Pancreas (tissue), 10 donors: Measurements from ENCODE around the gene GLDC. TPM values are rescaled to one million over a fixed set of nuclear protein-coding genes. Genes with fewer than 3 reads are reported as not detected.

Experiments
- ATAC-seq, 4 donors: fragments of 200-7000 bp; cut with Tn5 transposase; one replicate each; pipeline versions ENCODE4 v1.8.0 to v1.9.1; 2020; ENCODE audit warnings: mild to moderate bottlenecking in 4 of 4, moderate library complexity in 4 of 4
- DNase-seq, 6 donors: peaks; one replicate each; pipeline ENCODE4 v3.0.0-alpha.2; 2020
- FAIRE-seq: peaks from 2 replicates; lab custom pipeline; 2012; peaks lifted over from hg19 to GRCh38; lab: Jason Lieb, UNC
- H3K27ac ChIP-seq, 4 donors: fragments of 200-600 bp; sonication (generic); 1 replicate in 3 of 4; 2 replicates in 1 of 4; pipeline versions ENCODE4 v1.5.0 to v1.8.0; 2020
- H3K27me3 ChIP-seq, 4 donors: fragments of 200-600 bp; one replicate each; pipeline ENCODE4 v1.8.0; 2021
- H3K36me3 ChIP-seq, 3 donors: fragments of 200-600 bp; sonication (generic) in 1 of 3; one replicate each; pipeline versions ENCODE4 v1.5.0 to v1.8.0; 2020 to 2021
- H3K4me1 ChIP-seq, 3 donors: fragments of 200-600 bp; one replicate each; pipeline ENCODE4 v1.8.0; 2021
- H3K4me3 ChIP-seq, 4 donors: fragments of 200-600 bp; sonication (generic) in 2 of 4; one replicate each; pipeline versions ENCODE4 v1.5.0 to v1.8.0; 2020 to 2021
- H3K9me3 ChIP-seq, 4 donors: fragments of 200-600 bp; one replicate each; pipeline ENCODE4 v1.8.0; 2021
- WGBS, 2 donors: extraction: QIAGEN DNeasy Blood & Tissue Kit; methylation state at CpG; one replicate each; pipeline ENCODE4 v1.1.7; 2013; 5-methylcytosine and 5-hydroxymethylcytosine counted together
- intact Hi-C, 3 donors: fragments of 100-400 bp; cut with DNase I; formaldehyde crosslinking; loops; one replicate each; pipeline versions ENCODE4 v1.11.1 to v1.14.2; 2022
- polyA plus RNA-seq, 2 donors: library from polyadenylated mRNA; stranded (reverse); fragments of 200-250 nt; gene quantifications; one replicate each; pipeline ENCODE4 v1.2.3, GENCODE V29; 2013
- total RNA-seq, 6 donors: library from RNA; stranded (reverse); fragmentation: NEBNext Ultra II Directional in 4 of 6; extraction: Animal tissue kit (Norgen Biotek cat#: 25700) in 4 of 6; gene quantifications; one replicate each; pipeline versions ENCODE4 v1.2.1 to v1.2.4, GENCODE V29; 2021 to 2023
- TF ChIP-seq, protein P1 (sequence below), 4 donors: fragments of 200-600 bp; sonication (generic) in 3 of 4; IDR thresholded peaks; one replicate each; pipeline versions ENCODE4 v1.5.0 to v1.8.0; 2021; ENCODE audit warnings: antibody characterized with exemption in 4 of 4
- donor health status: healthy with polysubstance abuse.
- donor health status: DM: no; HTN: no; CAD: no; lungs with moderate emphysema.
- donor health status: DM: no; HTN: no; CAD: no.
- donor health status: control.
- donor health status: control.
- donor health status: Bipolar disorder and iron deficiency.
- donor health status: DM: yes; HTN: yes; CAD: no.
- donor health status: DM: no; HTN: no; CAD: no.
- donor health status: DM: no; HTN: no; CAD: no.
- donor health status: DM: yes; HTN: yes; CAD: no.

Gene GLDC
- total and polyA plus RNA-seq, 8 donors, result 0.15 to 1.2 (median 0.47) TPM; not detected in 3

DNA sequence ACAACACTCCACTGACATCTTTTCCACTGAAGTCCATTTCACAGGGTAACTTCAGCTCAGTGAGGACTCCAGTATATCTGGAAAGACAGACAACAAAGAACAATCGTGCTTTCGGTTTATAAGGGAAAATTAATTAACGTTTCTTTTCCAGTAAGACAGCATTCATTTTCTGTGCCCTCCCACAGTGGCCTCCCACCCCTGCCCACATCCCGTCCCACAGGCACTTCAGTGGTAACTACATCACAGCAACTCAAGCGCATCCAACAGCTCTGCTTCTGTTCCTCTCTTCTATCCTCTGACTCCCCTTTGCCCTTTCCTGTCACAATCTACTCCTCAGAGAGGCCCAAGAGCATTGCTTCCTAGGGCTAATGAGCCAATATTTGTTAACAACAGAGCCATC lies 40.3 kb downstream of the GLDC start:
- Histone ChIP-seq H3K4me1 (no peaks in the 10 kb centered on the region), H3K36me3 (no peaks in the 10 kb centered on the region), H3K27me3 (no peaks in the 10 kb centered on the region), H3K4me3 (no peak overlapping the region), H3K9me3 (no peaks in the 10 kb centered on the region), H3K27ac (no peak overlapping the region)
- FAIRE-seq, result no peak
- TF ChIP-seq, protein P1, sequence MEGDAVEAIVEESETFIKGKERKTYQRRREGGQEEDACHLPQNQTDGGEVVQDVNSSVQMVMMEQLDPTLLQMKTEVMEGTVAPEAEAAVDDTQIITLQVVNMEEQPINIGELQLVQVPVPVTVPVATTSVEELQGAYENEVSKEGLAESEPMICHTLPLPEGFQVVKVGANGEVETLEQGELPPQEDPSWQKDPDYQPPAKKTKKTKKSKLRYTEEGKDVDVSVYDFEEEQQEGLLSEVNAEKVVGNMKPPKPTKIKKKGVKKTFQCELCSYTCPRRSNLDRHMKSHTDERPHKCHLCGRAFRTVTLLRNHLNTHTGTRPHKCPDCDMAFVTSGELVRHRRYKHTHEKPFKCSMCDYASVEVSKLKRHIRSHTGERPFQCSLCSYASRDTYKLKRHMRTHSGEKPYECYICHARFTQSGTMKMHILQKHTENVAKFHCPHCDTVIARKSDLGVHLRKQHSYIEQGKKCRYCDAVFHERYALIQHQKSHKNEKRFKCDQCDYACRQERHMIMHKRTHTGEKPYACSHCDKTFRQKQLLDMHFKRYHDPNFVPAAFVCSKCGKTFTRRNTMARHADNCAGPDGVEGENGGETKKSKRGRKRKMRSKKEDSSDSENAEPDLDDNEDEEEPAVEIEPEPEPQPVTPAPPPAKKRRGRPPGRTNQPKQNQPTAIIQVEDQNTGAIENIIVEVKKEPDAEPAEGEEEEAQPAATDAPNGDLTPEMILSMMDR (IDR thresholded peaks at IDR 0.05), result no peak
- 67 to 75% methylated on average over 5 of the region's 5 CpGs for WGBS, 2 donors
- DNase-seq, result no peak
- no peak for ATAC-seq
- intact Hi-C loops, result no loop called here

DNA sequence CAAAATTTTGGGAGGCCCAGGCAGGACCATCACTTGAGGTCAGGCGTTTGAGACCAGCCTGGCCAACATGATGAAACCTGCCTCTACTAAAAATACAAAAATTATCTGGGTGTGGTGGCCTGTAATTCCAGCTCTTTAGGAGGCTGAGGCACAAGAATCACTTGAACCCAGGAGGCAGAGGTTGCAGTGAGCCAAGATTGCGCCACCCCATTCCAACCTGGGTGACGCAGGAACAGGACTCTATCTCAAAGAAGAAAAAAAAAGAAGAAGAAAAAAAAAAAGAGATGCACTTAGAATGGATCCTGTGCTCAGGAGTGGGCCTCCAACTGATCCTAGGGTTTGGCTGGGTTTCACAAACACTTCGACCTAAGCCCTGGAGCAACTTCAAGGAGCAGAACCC lies 45.1 kb downstream of the GLDC start:
- Histone ChIP-seq H3K9me3 (no peaks in the 10 kb centered on the region), H3K4me1 (no peaks in the 10 kb centered on the region), H3K27me3 (no peaks in the 10 kb centered on the region), H3K27ac (no peak overlapping the region), H3K4me3 (no peak overlapping the region), H3K36me3 (no peaks in the 10 kb centered on the region)
- TF ChIP-seq, protein P1 (IDR thresholded peaks at IDR 0.05), result no peak
- ATAC-seq, result no peak
- no peak for FAIRE-seq
- DNase-seq, result no peak
- WGBS, 2 donors, result 88 to 97% methylated on average over 4 of the region's 4 CpGs
- intact Hi-C loops, result no loop called here

DNA sequence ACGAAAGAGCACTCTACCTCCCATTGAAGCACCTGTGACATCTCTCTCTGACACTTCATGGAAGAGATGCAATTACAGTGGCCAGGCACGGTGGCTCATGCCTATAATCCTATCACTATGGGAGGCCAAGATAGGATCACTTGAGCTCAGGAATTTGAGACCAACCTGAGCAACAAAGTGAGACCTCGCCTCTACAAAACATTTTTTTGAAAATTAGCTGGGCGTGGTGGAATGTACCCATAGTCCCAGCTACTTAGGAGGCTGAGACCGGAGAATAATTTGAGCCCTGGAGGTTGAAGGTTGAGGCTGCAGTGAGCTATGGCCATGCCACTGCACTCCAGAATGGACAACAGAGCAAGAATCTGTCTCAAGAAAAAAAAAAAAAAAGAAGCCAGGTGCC lies 45.5 kb downstream of the GLDC start:
- no peak for DNase-seq
- H3K4me1 ChIP-seq, result no peaks in the 10 kb centered on the region
- H3K9me3 ChIP-seq, result no peaks in the 10 kb centered on the region
- no peak for FAIRE-seq
- intact Hi-C loops, result no loop called here
- no peak overlapping the region for H3K4me3 ChIP-seq
- TF ChIP-seq, protein P1 (IDR thresholded peaks at IDR 0.05), result no peak
- H3K27me3 ChIP-seq, result no peaks in the 10 kb centered on the region
- no peaks in the 10 kb centered on the region for H3K36me3 ChIP-seq
- no peak for ATAC-seq
- WGBS, 2 donors, result 84 to 86% methylated on average over 5 of the region's 5 CpGs
- no peak overlapping the region for H3K27ac ChIP-seq

DNA sequence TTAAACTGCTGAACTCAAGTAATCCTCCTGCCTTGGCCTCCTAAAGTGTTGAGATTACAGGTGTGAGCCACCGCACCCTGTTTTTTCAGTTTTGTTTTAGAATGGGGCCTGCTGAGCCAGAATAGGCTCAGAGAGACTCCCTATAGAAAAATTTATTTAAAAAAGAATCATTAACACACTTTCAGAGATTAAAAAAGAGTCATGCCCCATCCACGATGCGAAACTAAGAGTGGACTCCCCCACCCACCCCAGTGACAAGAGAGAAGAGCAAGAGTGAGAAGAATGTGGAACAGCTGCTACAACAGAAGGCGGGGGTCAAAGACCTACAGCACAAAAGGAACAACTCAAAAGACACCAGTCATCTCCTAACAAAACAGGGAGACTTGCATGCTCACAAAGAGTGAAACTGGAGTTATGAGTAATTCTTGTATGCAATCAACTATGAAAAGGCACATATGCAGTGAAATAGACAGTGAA lies 47.2 kb downstream of the GLDC start:
- Histone ChIP-seq H3K36me3 (no peaks in the 10 kb centered on the region), H3K27me3 (no peaks in the 10 kb centered on the region), H3K9me3 (no peaks in the 10 kb centered on the region), H3K4me1 (no peaks in the 10 kb centered on the region), H3K27ac (no peak overlapping the region), H3K4me3 (no peak overlapping the region)
- no peak for ATAC-seq
- FAIRE-seq, result no peak
- intact Hi-C loops, result no loop called here
- no peak for DNase-seq
- TF ChIP-seq, protein P1 (IDR thresholded peaks at IDR 0.05), result no peak
- 77 to 81% methylated on average over 4 of the region's 4 CpGs for WGBS, 2 donors

DNA sequence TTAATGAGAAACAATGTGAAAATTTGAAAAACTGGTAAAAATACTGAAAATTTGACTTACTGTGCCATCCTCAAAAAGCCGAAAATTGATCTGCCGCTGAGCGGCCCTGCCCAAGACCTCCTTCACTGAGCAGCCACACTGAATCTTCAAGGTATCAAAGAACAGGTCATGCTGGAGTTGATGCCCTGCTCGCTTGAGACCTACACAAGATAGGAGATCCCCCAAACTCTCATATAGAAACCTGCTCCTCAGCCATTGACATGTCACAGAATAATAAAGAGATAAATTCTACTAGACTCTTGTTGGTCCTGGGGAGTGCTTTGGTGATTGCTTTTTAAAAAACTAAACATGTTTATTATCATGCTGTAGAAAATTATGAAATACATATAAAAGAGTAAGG lies 52.7 kb downstream of the GLDC start:
- Histone ChIP-seq H3K9me3 (no peaks in the 10 kb centered on the region), H3K27ac (no peak overlapping the region), H3K36me3 (no peaks in the 10 kb centered on the region), H3K27me3 (no peaks in the 10 kb centered on the region), H3K4me3 (no peak overlapping the region), H3K4me1 (no peaks in the 10 kb centered on the region)
- DNase-seq (no peak), ATAC-seq (no peak), FAIRE-seq (no peak)
- intact Hi-C loops, result no loop called here
- TF ChIP-seq, protein P1 (IDR thresholded peaks at IDR 0.05), result no peak
- 92 to 95% methylated on average over 4 of the region's 4 CpGs for WGBS, 2 donors
